ENCODE measurements around the gene CSNK1E.

DNA sequence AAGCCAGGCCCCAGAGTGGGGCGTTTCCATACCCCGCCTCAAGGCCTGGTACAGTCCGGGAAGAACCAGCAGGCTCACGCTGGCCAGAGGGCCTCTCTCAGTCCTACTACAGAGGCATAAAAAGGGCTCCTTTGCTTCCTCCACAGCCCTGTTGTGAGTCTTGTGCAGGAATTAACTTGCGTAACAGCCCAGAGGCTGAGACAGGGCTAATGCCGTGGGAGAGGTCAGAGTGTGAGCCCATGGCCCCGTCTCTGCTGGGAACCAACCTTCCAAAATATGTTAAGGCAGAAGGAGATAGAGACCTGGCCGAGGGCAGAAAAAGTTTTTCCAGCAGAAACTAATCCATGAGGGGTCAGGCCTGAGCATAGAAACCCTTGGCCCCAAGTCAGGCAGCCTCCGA is 24.5 kb downstream of the CSNK1E start:
- TF ChIP-seq CTCF (IDR thresholded peaks at IDR 0.05; ENCODE audit: low read depth, low read length, poor library complexity, severe bottlenecking) (no peak), EZH2phosphoT487 (IDR thresholded peaks at IDR 0.05; ENCODE audit: borderline replicate concordance, low read length) (no peak)
